GM12873 (cell line): ENCODE measurements around the gene DHDDS.

Source experiments
- TF ChIP-seq, protein P1 (sequence below): IDR thresholded peaks from 2 replicates; pipeline ENCODE4 v1.5.1; 2012; ENCODE audit warnings: low read depth, mild to moderate bottlenecking, moderate library complexity, low read length, control low read depth; ENCODE audit not compliant: insufficient read depth; ENCODE audit errors: missing control alignments

Gene DHDDS

DNA sequence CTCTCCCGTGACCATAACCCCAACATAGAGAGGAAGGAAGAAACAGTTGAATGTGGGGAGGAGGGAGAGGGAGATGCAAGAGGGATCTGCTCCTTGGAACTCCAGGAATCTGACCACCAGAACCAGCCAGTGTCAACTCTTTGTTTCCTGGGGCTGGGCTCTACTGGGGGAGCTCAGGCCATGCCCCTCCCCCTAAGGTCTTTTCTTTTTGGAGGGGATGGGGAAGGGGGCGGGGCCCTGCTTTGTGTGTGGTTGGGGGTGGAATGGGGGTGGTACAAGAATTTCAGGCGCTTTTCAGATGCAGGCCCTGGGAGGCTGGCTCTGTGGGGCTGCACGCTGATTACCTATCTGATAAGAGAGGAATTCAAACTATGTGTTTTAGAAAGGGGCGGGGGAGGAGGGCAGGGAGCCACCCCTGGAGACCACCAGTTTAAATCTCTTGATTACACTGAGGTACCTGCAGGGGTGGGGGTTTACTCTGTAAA, 13.2 kb upstream of the DHDDS start:
- TF ChIP-seq, protein P1, sequence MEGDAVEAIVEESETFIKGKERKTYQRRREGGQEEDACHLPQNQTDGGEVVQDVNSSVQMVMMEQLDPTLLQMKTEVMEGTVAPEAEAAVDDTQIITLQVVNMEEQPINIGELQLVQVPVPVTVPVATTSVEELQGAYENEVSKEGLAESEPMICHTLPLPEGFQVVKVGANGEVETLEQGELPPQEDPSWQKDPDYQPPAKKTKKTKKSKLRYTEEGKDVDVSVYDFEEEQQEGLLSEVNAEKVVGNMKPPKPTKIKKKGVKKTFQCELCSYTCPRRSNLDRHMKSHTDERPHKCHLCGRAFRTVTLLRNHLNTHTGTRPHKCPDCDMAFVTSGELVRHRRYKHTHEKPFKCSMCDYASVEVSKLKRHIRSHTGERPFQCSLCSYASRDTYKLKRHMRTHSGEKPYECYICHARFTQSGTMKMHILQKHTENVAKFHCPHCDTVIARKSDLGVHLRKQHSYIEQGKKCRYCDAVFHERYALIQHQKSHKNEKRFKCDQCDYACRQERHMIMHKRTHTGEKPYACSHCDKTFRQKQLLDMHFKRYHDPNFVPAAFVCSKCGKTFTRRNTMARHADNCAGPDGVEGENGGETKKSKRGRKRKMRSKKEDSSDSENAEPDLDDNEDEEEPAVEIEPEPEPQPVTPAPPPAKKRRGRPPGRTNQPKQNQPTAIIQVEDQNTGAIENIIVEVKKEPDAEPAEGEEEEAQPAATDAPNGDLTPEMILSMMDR: no peak

GRCh38 chr1:26419494-26419893, 12.6 kb upstream of the DHDDS start:
- TF ChIP-seq, protein P1: no peak

DNA sequence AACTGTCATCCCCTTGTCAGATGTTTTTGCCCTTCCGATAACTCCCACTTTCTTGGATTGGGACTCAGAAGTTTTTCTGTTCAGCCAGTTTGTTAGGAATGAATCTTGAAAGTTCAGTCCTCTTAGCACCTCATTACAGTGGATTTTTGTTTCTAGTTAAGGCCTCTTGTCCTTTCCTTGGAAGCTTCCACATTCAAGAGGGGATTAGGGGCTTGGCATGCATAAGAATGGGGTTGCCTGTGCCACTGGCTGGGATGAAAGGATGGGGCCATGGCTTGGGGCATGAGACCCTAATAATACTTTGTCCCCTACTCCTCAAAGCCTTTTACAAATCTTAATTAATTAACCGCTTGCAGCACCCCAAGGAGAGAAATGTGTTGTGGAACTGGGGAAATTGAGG, 2.4 kb upstream of the DHDDS start:
- TF ChIP-seq, protein P1: no peak

DNA sequence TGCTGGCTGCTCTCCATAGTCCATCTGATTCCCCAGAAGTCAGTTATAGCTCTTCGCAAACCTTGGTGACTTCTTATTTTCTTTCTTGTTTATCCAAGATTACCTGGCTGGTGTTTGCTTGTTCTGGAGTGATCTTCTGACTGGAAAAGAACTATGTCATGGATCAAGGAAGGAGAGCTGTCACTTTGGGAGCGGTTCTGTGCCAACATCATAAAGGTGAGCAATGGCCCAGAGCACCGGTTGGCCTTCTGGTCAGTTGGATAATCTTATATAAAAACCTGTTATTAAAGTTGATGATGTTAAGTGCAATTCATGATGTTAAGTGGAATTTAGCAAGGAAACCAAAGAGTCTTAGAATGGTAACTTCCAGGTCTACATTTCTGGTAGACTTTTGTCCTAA, 672 bp downstream of the DHDDS start:
- TF ChIP-seq, protein P1: no peak

- TF ChIP-seq, protein P1: no peak
Measured at GRCh38 chr1:26434161-26434752, 2.1 kb downstream of the DHDDS start.

- TF ChIP-seq, protein P1: no peak
Measured at GRCh38 chr1:26438041-26438440, 5.9 kb downstream of the DHDDS start.

DNA sequence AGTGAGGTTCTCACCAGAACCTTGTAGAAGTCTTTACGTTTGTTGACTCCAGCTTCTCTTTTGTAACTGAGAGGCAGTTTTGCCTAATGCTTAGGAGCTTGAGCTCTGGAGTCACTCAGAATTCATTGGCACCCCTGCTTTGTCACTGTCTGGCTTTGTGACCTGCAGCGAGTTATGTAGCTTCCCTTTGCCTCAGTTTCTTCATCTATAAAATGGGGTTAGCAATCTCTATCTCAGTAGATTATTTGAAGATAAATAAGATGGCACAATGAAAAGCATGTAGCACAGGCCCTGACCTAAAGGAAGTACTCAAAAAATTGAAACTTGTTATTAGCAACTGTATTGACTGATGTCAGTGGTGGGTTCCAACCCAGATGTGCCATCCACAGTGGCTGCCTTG, 8.1 kb downstream of the DHDDS start:
- TF ChIP-seq, protein P1: no peak

GRCh38 chr1:26449868-26450267, 17.7 kb downstream of the DHDDS start:
- TF ChIP-seq, protein P1: no peak
